Heart right ventricle (tissue), 16 donors: ENCODE results near the gene NEXN. TPM values are rescaled to one million over a fixed set of nuclear protein-coding genes. Genes with fewer than 3 reads are reported as not detected.

Source experiments
- ATAC-seq, 8 donors: fragments of 200-7000 bp; cut with Tn5 transposase; one replicate each; pipeline ENCODE4 v1.9.1; 2020; ENCODE audit warnings: mild to moderate bottlenecking in 8 of 8, moderate library complexity in 8 of 8, moderate number of reproducible peaks in 1 of 8
- DNase-seq, 2 donors: peaks; one replicate each; pipeline ENCODE4 v3.0.0-alpha.2; 2020
- H3K27ac ChIP-seq, 10 donors: fragments of 200-600 bp; sonication (generic) in 2 of 10; one replicate each; pipeline versions ENCODE4 v1.5.0 to v1.8.0; 2020 to 2022; ENCODE audit warnings: mild to moderate bottlenecking in 3 of 10
- H3K27me3 ChIP-seq, 7 donors: fragments of 200-600 bp; one replicate each; pipeline ENCODE4 v1.8.0; 2021 to 2022; ENCODE audit warnings: mild to moderate bottlenecking in 2 of 7
- H3K36me3 ChIP-seq, 9 donors: fragments of 200-600 bp; sonication (generic) in 1 of 9; one replicate each; pipeline versions ENCODE4 v1.5.0 to v1.8.0; 2020 to 2022; ENCODE audit warnings: mild to moderate bottlenecking in 2 of 9
- H3K4me1 ChIP-seq, 9 donors: fragments of 200-600 bp; sonication (generic) in 1 of 9; one replicate each; pipeline versions ENCODE4 v1.5.0 to v1.8.0; 2020 to 2022; ENCODE audit warnings: mild to moderate bottlenecking in 4 of 9
- H3K4me3 ChIP-seq, 10 donors: fragments of 200-600 bp; sonication (generic) in 2 of 10; one replicate each; pipeline versions ENCODE4 v1.5.0 to v1.8.0; 2020 to 2022; ENCODE audit warnings: mild to moderate bottlenecking in 7 of 10, moderate library complexity in 2 of 10
- H3K9me3 ChIP-seq, 11 donors: fragments of 200-600 bp in 10 of 11; sonication (generic) in 2 of 11; one replicate each; pipeline versions ENCODE4 v1.5.0 to v1.8.0; 2013 to 2022; ENCODE audit warnings: mild to moderate bottlenecking in 2 of 11, control low read depth in 1 of 11, moderate library complexity in 1 of 11
- CTCF ChIP-seq, 9 donors: fragments of 200-600 bp; sonication (generic) in 2 of 9; IDR thresholded peaks; one replicate each; pipeline versions ENCODE4 v1.5.0 to v1.8.0; 2021 to 2022; ENCODE audit warnings: antibody characterized with exemption in 9 of 9, mild to moderate bottlenecking in 5 of 9, moderate library complexity in 1 of 9
- WGBS, 2 donors: extraction: QIAGEN DNeasy Blood & Tissue Kit; methylation state at CpG; one replicate each; pipeline ENCODE4 v1.1.7; 2013; ENCODE audit warnings: inconsistent platforms in 1 of 2; 5-methylcytosine and 5-hydroxymethylcytosine counted together
- intact Hi-C, 10 donors: fragments of 100-400 bp; cut with DNase I; formaldehyde crosslinking; loops; one replicate each; pipeline versions ENCODE4 v1.11.1 to v1.14.2; 2022
- polyA plus RNA-seq, 2 donors: library from polyadenylated mRNA; stranded (reverse); fragments of 200-250 nt; gene quantifications; one replicate each; pipeline ENCODE4 v1.2.3, GENCODE V29; 2013
- total RNA-seq, 10 donors: library from RNA; stranded (reverse); fragmentation: NEBNext Ultra II Directional in 3 of 10; extraction: Animal tissue kit (Norgen Biotek cat#: 25700) in 3 of 10; gene quantifications; one replicate each; pipeline versions ENCODE4 v1.2.1 to v1.2.4, GENCODE V29; 2021 to 2023
- donor health status: Arrhythmogenic right ventricular cardiomyopathy.
- donor health status: ischemic (EF 13 %, LVEDD 7.1; RV severe dilation, severe dysfunction).
- donor health status: healthy with polysubstance abuse.
- donor health status: DM: no; HTN: yes; CAD: no.
- donor health status: DM: no; HTN: no; CAD: no.
- donor health status: ischemic (EF 25% LVEDD 6.9; RV normal size, moderate dysfunction).
- donor health status: ischemic (EF 25% LVEDD 5.7; RV mildly dilated, moderate dysfunction).
- donor health status: healthy.
- donor health status: DM: yes; HTN: yes; CAD: no.
- donor health status: Ischemic cardiomyopathy.
- donor health status: ischemic (EF 35%, LVEDD 5.7; RV mildly dilated, moderate dysfunction).
- donor health status: nonischemic (EF 11% LVEDD 7.7; RV severe dilation, severe dysfunction).
- donor health status: DM: yes; HTN: yes; CAD: no.
- donor health status: PGD.
- donor health status: ischemic (EF 29% LVEDD 5.4; RV normal size, mild dysfunction).
- donor health status: nonischemic (EF 23%, LVEDD 6.1; RV moderate dilation, normal function).

Gene NEXN
- total and polyA plus RNA-seq, 12 donors: 248 to 1,016 (median 396) TPM

GRCh38 chr1:77888781-77889642 lies 588 bp downstream of the NEXN start:
- H3K27ac ChIP-seq: peak overlapping the region; percentile 86 to 99 (median 98)
- TF ChIP-seq CTCF (IDR thresholded peaks at IDR 0.05): no peak
- H3K4me3 ChIP-seq: peak overlapping the region; percentile 49 to 91 (median 72)
- peak in 1 of 2 donors; percentile 12 for DNase-seq
- peaks cover 0 to 14% (median 0%) of the 10 kb centered on the region in 7 donors for H3K27me3 ChIP-seq
- no peaks in the 10 kb centered on the region for H3K9me3 ChIP-seq
- 0 to 2% methylated on average over 44 to 46 of the region's 46 CpGs for WGBS, 2 donors
- peaks cover 0 to 20% (median 0%) of the 10 kb centered on the region in 9 donors for H3K36me3 ChIP-seq
- peak; percentile 30 to 79 (median 40) for ATAC-seq
- intact Hi-C loops: loop anchor here (1.0 to 10.0 kb wide), 6 partner anchors 54 to 64 kb away; no protein-coding TSS in a partner anchor
- H3K4me1 ChIP-seq: peaks cover 0 to 11% (median 3%) of the 10 kb centered on the region in 9 donors

- H3K27me3 ChIP-seq: peaks cover 0 to 14% (median 0%) of the 10 kb centered on the region in 7 donors
- DNase-seq: no peak
- peaks cover 0 to 22% (median 0%) of the 10 kb centered on the region in 9 donors for H3K36me3 ChIP-seq
- peaks cover 0 to 15% (median 3%) of the 10 kb centered on the region in 9 donors for H3K4me1 ChIP-seq
- 35 to 48% methylated on average over 7 of the region's 7 CpGs for WGBS, 2 donors
- intact Hi-C loops: loop anchor here in 9 of 10 donors (1.0 to 10.0 kb wide), 5 partner anchors 55 to 65 kb away; no protein-coding TSS in a partner anchor
- no peak for TF ChIP-seq CTCF (IDR thresholded peaks at IDR 0.05)
- H3K4me3 ChIP-seq: peak overlapping the region; percentile 49 to 91 (median 72)
- H3K27ac ChIP-seq: peak overlapping the region; percentile 86 to 99 (median 98)
- peak in 5 of 8 donors; percentile 24 to 51 (median 34) for ATAC-seq
- no peaks in the 10 kb centered on the region for H3K9me3 ChIP-seq
Observed at GRCh38 chr1:77889671-77890070, 1.2 kb downstream of the NEXN start.

- Histone ChIP-seq H3K36me3 (peaks cover 0 to 22% (median 0%) of the 10 kb centered on the region in 9 donors), H3K27me3 (peaks cover 0 to 14% (median 0%) of the 10 kb centered on the region in 7 donors), H3K9me3 (no peaks in the 10 kb centered on the region), H3K4me1 (peaks cover 0 to 22% (median 8%) of the 10 kb centered on the region in 9 donors), H3K4me3 (peak overlapping the region in 9 of 10 donors; percentile 49 to 91 (median 77)), H3K27ac (peak overlapping the region; percentile 86 to 99 (median 98))
- intact Hi-C loops: no loop called here
- WGBS, 2 donors: 45 to 67% methylated on average over 1 of the region's 1 CpG
- no peak for DNase-seq
- no peak for TF ChIP-seq CTCF (IDR thresholded peaks at IDR 0.05)
- no peak for ATAC-seq
Observed at GRCh38 chr1:77891200-77891599, 2.8 kb downstream of the NEXN start.

GRCh38 chr1:77899647-77900320 lies 11.4 kb downstream of the NEXN start:
- TF ChIP-seq CTCF (IDR thresholded peaks at IDR 0.05): no peak
- Histone ChIP-seq H3K4me1 (peaks cover 0 to 37% (median 7%) of the 10 kb centered on the region in 9 donors), H3K4me3 (peak overlapping the region in 3 of 10 donors; percentile 11 to 26 (median 14)), H3K27me3 (no peaks in the 10 kb centered on the region), H3K9me3 (no peaks in the 10 kb centered on the region), H3K27ac (peak overlapping the region in 9 of 10 donors; percentile 13 to 73 (median 59)), H3K36me3 (peaks cover 0 to 19% (median 0%) of the 10 kb centered on the region in 9 donors)
- WGBS, 2 donors: 51 to 63% methylated on average over 4 of the region's 4 CpGs
- DNase-seq (no peak), ATAC-seq (peak in 7 of 8 donors; percentile 4 to 76 (median 59))
- intact Hi-C loops: loop anchor here in 2 of 10 donors (5.0 kb wide), 2 partner anchors 67 to 72 kb away; no protein-coding TSS in a partner anchor
